Amygdala (tissue), 56 donors: ENCODE results near the gene MEF2C.
A peak's percentile ranks its signal among the peaks of the same experiment; 100 is the strongest.

Experiments
- DNase-seq, 56 donors: peaks; one replicate each; lab custom pipeline; 2025; lab: John Stamatoyannopoulos, UW

The MEF2C gene

DNA sequence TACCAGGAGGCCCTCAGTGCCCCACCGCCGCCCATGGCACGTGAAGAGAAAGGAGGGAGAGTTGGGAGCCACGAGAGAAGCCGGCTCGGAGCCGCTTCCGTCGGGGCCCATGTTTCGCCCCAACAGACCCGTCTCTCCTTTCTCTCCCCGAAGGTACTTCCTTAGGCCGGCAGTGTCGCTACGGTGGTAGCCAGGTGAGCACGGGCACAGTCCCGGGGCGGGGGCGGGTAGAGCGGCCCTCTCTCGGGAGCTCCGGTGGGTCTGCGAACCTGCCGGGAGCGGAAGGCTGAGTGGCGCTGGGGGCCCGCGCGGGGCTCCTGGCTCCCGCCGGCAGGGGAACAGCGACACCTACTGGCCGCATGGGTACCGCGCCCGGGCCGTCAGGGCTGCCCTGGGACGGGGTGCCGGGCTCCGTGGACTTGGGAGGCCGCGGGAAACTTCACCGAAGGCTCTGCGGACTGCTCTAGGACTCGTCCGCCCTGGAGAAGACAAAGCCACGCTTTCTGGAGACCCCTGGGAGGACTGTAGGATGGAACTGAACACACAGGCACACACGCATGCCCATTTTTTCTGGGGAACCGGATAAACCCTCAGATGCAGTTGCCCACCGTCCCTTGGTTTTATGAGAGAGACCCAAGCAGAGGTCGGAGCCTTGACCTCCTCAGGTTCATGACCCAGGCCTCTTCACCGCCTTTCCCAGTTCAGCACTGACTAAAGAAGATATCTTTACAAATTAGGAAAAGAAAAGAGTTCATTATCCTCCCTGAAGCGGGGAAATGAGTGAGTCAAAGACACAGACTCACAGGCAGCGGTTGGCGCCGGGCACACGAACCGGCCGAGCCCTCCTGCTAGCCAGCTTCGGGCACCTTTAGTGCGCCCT lies 202.5 kb downstream of the MEF2C start:
- DNase-seq, result peak in 39 of 56 donors; percentile 37 to 92 (median 78)

DNA sequence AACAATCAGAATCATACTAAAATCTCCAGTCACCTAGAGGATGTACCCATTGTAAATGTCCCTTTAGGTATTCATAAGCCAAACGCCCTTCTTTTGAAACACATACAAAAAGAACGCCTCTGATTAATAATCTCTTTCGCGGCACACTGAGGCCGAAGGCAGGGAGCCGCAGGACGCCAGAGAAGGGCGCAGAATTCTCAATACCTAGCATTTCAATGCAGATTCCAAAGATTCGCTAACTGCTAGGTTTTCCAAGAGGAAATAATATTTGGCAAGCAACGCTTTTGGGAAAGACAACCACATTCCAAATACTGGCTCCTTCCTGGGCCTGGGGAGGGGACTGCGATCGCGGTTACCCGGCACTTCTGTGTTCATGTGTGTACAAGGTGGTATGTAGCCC lies 203.3 kb downstream of the MEF2C start:
- DNase-seq, result peak in 3 of 56 donors; percentile 27 to 38 (median 37)

DNA sequence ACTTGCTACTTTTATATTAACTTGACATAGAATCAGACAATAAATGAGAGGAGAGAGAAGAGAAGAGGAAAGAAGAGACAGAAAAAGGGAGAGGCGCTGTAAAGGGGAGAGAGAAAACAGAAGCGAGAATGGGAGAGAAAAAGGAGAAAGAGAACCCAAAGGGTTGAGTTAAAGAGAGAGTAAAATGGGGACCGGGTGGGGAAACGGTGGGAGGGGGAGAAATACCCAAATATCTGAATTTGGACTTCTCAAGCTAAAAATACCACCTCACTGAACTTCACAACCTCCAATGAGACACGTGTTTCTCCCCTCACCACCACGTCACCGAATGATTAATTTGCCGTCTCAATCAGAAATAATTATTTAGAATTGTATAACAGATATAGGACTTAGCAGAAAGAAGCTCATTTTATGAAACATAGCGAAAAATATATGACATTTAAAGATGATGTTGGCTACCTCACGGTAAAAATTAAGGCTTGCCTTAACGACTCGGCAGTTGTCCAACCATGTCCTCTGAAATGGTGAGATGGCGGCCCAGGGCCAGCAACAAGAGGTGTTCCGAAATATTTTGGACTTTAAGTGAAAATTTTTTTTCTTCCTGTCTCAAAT lies 204.1 kb downstream of the MEF2C start:
- no peak for DNase-seq

DNA sequence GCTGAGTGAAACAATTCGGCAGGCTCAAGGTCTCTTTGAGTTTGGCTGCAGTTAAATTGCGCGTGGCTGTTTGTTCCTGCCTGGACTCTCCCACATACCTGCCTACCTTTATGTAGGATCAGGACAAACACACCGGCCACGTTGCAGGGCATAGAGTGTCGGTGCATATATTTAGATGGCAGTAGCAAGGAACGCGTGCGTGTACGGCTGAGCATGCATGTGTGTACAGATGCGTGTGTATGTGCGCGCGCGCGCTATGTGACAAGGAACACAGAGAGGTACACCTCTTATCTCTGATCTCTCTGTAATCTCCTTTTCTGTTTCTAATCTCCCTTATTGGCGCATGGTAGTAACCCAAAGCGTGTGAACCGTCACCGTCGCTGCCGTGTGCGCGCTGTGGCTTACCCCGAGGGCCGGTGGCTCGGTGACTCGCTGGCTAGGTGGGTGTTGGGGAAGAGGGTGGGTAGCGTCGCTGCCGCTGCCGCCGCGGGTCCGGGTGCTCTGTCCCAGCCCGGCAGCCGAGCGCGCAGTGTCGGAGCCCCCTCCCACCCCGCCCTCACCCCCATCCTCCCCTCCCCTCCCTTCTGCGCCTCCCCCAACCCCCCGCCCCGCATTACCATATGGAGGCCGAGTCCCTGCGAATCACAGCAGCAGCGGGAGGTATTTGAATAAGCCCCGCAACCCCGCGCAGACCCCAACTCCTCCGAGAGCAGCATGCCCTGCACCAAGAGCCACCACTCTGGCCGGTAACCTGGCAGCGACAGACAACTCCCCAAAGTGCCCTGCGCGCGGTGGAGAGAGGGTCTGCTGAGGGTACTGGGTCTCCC lies 204.8 kb downstream of the MEF2C start:
- peak in 8 of 56 donors; percentile 33 to 53 (median 46) for DNase-seq

DNA sequence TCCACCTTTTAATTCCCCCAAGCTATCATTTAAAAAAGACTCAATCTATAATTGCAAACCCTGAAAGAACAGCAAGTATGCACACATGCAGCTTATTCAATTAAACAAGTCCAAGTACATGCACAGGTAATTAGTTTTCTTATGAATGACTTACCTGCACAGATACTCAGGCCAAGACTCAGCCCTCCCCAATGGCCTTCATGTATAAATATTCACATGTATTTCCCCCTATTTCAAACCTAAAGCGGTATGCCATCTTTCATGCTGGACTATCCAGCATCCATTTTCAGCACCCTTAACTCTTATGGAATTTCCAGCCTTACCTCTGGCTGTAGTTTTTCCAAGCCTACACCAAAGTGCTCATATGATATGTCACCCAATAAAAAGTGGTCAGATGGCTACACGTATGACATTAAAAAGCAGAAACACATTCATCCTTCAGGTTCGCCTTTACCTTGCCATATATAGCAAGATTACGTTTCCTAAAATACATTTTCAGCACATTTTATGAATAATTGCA lies 205.5 kb downstream of the MEF2C start:
- no peak for DNase-seq

DNA sequence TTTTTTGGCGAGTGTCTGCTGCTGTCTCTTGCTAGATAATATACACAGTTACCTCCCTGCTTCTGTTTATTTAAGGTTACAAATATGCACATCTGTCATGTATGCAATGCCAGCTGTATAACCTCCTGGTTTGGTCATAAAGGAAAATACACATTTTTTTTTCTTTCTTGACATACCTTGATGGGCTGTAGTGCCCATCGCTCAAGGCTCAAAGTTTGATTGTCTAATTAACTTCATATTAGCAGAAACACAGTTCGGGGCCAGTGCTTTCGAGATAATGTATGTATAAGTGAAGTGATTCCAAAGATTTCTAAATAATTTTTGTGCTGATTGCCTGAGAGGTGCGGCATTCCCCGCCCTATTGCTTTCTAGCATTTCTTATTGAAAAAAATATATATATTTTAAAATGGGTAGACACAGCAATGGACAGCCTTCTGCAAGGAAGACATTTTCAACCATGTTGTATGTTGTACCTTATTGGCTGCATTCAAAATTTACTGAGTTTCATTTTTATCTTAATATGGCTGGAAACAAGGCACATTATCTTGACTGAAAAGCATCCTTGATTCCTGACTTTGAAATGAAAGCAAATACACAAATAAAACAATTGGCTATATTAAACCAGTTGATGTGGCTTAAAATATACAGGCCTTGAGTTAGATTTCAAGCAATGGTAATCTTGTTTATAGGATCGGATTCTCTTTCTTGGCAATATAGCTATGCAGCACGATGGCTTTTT lies 206.2 kb downstream of the MEF2C start:
- DNase-seq, result no peak

DNA sequence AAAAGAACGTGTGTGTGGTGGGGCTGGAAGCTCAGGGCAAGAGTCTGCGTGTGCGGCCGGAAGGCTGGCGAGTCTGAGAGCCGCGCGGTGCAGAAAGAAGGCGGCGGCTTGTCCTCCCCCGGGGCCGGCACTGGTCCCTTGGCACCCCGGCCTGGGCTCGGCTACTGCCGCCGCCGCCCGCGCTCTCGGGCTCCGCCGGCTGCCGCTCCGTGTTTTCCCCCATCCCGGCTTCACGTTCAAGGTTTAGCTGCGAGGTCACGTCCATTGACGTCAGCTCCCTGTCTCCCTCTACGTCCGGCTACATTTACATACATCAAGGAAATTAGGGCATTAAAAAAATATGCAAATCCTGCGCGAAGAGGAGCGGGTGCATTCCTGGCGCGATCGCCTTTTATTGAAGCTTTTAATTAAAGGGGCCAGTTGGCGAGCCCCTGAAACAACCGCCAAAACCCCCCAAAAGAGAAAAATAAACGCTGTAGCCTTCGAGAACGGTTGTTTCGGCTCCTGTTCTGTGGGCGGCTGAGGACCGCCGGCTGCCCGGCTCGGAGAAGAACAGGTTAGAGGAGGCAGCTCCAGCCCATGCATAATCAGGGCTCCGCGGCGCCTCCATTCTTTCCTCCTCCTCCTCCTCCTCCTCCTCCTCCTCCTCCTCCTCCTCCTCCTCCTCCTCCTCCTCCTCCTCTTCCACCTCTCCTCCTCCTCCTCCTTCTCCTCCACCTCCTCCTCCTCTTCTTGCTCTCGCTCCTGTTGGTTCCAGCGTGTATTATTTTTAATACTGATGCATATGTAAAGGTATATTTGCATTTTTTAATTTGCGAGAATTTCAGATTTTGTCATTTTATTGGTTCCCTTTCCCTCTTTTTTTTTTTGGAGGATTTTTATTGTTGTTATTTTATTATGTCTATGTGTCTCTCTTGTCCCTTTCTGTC lies 207.0 kb downstream of the MEF2C start:
- peak in 36 of 56 donors; percentile 34 to 84 (median 70) for DNase-seq

DNA sequence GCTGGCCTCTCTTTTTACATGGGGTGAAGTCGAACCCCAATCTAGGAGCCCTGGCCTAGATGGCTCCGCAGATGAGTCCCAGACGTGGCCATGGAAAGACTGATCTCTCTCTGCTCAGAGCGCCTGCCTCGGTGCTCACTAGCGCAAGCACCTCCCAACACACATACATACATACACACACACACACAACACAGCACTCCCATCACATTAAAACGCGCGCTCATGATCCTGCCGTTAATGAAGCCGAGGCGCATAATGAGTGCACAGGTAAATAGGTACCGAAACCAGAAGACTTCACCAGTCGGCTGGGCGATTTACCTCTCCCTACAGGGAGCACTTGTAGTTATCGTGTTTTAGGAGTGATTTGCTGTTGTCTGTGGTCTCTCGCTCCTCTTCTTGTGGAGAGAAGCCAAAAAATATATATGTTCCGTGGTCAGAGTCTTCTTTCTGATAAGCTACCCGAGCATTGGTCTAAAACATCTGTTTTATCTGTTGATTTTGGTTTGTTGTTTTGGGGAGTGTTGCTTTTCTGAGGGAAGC lies 207.7 kb downstream of the MEF2C start:
- peak in 6 of 56 donors; percentile 64 to 83 (median 79) for DNase-seq

DNA sequence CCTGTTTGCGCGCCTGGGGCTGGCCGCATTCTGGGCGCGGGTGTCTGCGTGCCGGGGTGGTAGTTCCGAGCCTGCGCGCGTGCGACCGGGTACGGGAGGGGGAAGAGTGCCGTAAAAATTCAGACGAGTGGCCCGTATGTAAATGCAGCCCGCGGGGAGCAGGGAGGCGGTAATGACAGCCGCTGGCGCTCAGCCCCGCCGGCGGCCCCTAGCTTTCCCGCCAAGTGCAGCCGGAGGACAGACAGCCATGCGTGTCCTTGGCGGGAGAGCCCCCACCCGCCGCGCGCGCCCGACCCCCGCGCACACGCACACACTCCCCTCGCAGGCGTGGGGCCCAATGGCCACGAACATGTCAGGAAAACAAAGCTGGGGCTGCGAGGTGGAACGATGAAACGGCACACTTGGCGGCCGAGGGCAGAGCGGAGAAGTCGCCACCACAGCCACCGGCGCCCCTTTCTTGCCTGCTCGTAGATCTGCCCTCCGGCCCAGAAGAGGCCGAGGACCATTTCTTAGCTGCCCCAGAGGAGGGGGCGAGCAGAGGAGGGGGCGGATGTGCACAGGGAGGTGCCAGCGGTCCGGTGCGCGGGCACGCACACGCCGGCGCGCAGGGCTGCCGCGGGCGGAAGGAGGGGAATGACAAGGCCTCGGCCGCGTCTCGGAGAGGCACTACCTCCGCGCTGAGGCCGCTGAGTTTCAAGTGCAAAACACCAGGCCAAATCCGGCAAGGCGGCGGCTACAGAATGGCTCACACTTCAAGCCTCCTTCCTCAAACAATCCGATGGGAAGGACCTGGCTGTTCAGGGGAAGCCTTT lies 208.4 kb downstream of the MEF2C start:
- DNase-seq, result peak in 44 of 56 donors; percentile 38 to 94 (median 78)

DNA sequence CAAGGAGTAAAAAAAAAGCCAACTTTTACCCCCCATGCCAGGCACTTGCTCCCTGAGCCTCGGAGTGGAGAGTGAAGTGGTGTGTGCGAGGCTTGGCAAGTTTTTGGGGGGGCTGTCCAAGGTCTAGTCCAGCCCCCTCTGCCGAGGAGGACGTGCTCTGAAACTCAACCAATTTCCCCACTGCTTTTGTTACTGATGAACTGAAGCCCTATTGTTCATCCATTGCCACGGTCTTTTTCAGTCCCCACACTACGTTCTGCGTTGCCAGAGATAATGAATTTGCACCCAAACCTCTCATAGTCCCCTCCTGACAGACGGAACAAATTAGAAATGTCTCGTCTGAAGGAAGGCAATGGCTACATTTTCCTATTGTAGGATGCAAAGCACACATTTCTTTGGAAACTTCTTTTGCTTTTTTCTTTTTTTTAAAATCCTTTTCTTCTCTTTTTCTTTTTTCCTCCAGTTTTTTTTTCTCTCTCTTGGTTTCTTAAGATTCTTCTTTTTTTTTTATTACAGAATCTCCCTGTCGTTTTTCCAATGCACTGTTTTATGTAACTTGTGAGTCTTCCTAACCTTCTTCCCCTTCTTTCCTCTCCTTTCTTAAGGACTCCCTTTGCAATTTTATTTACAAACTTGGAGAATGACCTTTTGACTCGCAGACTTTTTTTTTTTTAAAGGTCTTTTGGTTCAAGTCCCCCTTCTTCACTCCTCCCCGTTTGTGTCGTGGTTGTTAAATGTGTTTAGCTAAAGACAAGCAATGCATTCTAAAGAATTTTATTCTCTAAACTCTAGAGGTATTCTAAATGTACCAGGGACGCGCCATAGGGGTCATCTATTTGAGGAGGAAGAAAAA lies 209.5 kb downstream of the MEF2C start:
- DNase-seq, result peak in 43 of 56 donors; percentile 33 to 92 (median 78)

DNA sequence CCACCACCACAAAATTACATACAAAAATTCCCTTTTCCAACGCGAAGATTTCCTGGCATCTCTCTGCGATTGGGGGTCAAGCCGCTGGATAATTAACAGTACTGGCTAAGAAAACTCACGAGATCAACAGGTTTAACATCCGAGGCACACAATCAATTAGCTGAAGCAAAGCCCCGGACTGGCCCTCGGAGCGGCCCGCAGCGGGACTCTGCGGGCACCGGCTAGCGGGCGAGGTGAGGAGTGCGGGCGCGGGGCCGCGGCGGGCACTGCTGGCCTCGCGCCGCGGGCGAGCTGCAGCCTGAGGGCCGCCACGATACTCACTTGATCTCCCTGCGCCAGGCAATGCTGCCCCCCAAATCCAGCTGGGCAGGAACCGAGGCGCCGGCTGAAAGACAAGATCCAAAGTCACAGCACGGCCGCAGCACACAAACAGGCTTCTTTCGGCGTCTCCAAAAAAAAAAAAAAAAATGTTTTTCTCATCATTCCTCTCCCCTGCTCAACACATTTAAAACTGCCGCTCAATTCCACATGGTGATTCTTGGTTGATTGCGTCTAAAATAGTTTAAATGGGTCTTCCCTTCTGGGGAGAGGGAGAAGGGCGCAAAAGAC lies 210.2 kb downstream of the MEF2C start:
- peak in 4 of 56 donors; percentile 14 to 59 (median 39) for DNase-seq

DNA sequence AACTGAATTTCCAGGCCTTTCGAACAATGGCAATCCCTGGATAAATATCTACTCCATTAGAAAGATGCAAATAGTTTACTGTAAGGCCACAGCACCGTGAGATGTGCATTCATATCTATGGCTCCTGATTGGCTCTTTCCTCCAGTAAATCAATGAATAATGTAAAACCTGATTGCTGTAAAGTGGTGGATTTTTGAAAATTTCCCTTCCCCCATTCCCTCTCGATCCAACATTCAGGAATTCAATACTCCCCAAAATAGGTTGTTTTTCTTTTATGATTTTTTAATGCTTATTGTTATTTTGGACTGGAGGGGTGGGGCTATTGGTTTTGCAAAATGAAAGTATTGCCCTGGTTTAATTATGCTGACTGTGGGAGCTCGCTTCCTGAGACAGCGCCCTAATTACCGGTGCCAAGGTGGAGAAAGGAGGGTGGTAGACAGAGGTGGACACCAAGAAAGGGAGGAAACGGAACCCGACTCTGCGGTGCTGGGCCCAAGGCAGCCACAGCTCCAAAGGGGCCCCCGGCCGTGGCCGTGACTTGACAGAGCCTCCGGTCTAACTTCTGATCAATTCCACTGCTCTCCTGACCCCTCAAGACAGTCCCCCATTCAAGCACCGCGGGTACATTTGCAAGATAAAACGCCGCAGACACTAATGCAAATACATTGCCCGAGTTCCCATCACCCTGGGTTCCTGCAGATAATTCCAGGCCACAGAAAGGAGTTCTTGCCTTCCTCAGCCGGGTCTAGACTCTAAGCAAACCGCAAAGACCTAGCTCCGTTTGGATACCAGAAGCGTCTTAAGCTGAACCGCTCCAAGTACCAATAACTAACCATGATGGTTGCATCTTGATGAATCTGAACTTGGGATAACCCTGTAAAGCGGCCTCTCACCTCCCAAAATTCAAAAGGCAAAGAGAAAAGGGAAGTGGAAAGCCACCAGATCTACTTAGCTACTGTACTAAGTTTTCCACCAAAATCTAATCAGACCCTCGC lies 211.2 kb downstream of the MEF2C start:
- peak in 6 of 56 donors; percentile 7 to 65 (median 36) for DNase-seq

DNA sequence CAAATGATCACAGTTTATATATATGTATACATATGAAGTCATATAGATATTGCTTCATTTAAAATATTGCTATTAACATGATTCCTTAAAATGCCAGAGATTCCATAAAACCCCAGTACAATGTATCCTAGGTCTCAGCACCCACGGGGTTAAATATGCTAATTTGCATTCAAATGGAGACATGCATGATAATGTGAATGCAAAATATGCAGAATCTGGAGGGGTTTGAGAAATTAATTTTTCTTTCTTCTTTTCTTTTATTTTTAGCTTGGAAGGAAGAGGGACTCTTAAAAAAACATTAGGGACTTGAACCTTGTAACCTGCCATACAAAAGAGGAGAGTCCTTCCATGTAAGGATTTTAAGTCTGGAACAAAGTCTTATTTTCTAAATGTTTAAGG lies 211.9 kb downstream of the MEF2C start:
- DNase-seq, result no peak

DNA sequence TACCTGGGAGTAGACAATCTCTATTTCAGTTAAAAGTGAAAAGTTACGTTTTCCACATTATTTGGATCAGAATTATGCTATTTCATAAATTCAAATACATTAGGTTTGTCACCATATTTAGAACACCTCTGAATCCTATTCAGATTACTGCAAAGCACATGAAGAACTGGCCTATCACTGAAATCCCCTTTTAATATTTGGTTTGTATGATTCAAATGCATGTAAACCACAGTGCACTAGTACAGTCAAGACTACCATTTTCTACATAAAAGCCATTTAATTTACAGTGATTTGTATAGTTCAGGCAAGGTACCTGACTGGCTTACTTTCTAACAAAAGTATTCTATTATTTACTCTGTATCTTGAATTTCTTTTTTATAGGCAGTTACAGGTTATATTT lies 212.5 kb downstream of the MEF2C start:
- no peak for DNase-seq
